Stimulated activated CD8-positive, alpha-beta memory T cell treated with anti-CD3 and anti-CD28 coated beads, Interleukin-15, amount 100 ng/mL, for 1 hour (primary cell): ENCODE results near the gene SASH1.

ENCODE experiments used
- DNase-seq: peaks from one replicate; pipeline ENCODE4 v3.0.0-alpha.2; 2020; ENCODE audit warnings: low read depth

SASH1 gene

DNA sequence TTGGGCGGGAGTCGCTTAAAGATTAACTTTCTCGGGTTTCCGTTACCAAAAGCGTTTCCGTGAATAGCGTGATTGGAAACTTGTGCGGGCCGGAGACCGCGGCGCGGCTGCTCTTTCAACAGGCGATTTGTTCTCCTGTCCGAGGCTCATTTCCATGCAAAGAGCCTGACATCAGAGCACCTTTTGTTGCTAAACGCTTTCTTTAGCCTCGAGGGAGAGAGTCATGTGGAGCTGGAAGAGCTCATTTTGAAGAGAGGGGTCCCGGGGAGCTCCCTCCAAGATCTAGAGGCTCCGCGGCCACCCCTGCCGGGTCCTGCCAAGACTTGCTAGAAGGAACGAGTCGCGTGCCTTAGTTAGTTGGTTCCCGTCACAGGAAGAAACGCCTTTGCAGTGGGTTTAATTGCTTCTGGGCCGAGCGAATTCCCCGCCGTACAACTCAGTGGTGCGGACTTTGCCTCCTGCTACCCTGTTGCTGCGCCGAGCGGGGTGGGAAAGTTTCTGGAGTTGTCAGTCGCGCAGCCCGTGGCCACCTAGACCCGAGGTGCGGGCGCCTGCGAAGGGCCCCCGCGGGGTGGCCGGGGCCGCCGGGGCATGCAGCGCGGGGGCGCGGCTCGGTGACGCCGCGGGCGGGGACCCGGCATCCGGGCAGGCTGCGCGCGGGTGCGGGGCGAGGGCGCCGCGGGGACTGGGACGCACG is at the start of gene SASH1:
Gene SASH1 (plus strand): TSS at position 489 of the 697 bp plus-strand sequence. CDS start 230 bp downstream, outside the sequence.
- DNase-seq: no peak

DNA sequence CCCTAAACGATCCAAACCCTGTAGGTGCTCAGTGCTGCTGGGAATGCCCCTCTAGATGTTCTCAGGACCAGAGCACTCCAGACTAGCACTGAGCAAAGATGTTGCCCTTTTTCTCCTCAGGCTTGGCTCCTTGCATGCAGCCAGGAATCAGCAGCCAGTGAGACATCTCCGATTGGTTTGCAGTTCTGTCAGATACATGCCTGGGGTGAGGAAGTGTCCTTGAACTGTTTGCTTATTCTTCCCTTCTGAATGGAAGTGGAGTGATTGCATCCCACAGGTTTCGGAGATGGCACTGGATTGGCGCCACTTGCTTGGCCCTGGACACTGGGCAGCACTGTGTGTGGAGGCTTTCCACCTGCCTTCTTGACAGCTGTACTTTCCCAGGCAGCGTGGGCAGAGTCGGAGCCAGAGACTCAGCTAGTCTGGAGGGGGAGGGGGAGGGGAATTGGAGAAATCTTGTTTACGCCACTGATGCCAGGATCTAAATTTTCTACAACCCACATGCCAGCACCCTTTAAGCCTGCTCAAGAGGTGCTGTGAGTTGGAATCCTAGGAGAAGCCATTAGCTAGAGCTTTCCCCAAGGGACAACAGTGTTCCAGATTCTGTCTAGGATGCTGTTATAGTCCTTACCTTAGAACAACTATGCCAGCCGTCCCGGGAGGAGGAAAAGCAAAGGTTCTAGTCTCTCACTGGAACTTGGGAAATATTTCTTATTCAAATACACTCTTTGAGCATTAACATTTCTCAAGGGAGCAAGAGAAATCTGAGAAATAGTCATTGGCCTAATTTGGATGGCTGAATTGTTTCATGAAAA is 49.2 kb upstream of the SASH1 start:
- DNase-seq: no peak

- no peak for DNase-seq
These were observed 48.6 kb upstream of the SASH1 start for GRCh38 chr6:148294059-148294458.

DNA sequence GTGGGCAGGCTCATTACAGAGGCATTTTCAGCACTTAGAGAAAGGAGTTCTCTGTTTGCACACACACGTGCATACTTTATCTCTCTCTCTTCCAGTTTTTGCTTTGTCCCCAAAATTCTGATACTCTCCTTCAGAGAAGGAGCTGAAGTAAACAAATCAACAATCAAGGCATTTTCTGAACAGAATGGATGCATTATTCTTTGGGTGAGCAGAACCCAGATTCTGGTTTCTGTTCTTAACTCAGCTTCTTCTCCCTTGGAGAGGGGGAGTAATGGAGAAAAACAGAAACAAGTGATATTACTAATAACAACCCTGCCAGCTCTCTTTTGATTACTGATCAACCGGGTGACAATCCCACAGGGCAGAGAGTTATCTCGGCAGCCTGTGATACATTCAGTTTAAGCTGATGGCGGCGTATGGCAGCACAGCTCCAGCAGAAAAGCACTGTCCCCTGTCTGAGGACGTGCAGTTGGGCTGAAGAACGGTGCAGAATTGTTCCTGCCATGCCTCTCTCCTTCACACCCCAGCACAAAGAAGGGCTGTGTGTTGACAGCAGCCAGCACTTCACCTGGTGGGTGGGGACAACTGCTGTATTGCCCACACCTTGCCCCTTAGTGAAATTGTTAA is 47.3 kb upstream of the SASH1 start:
- no peak for DNase-seq

DNA sequence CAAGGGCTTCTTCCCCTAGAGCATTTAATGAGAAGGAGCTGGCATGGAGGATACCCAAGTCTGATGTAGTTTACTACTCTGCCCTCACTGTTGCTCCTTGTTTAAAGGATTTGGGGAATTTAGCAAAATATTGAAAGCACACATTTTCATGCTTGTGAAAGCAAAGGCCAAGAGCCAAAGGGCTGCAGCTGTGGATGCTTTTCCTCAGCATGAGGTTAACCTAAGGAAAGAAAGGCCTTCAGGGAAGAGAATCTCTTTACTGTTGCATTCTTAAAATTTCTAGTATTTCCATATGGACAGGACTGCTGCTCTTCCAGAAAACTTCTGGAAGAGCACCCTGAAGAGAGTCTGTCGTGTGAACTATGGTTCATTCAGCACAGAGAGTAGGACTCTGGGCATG is 45.9 kb upstream of the SASH1 start:
- DNase-seq: no peak

DNA sequence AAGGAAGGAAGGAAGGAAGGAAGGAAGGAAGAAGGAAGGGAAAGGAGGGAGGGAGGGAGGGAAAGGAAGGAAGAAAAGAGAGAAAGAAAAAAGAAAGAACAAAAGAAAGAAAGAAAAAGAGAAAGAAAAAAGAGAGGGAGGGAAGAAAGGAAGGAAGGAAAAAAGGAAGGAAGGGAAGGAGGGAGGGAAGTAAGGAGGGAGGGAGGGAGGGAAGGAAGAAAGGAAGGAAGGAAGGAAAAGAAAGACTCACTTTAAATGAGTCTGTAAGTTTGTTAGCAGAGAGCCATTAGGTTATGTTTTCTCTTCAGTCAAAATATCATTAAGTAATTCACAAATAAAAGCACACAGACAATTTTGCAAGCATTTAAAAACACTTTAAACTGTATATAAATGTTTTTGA is 44.0 kb upstream of the SASH1 start:
- no peak for DNase-seq

DNA sequence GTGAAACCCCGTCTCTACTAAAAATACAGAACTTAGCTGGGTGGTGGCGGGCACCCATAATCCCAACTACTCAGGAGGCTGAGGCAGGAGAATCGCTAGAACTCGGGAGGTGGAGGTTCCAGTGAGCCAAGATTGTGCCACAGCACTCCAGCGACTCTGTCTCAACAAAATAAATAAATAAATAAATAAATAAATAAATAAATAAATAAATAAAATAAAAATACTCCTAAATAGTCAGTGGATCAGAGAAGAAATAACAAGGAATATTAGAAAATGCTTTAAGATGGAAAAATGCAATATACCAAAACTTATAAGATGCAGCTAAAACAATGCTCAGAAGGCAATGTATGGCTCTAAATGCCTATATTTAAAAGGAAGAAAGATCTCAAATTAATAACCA is 39.0 kb upstream of the SASH1 start:
- DNase-seq: no peak

DNA sequence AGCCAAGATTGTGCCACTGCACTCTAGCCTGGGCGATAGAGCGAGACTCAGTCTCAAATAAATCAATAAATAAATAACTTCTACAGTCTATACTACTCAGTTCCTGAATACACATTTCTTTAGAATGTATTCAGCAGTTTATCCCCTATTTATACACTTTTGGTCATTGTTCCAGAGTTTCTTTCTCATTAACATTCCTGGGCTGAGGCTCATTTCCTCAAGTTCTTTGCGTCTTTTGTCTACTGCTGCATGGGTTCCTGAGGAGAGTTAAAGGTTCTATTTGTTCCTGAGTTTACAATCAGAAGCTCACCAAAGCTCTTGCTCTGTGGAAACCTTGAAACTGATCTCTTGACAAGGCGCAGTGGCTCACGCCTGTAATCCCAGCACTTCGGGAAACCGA is 37.7 kb upstream of the SASH1 start:
- no peak for DNase-seq

GRCh38 chr6:148306286-148306685 is 36.4 kb upstream of the SASH1 start:
- DNase-seq: no peak

- no peak for DNase-seq
These were observed 35.2 kb upstream of the SASH1 start for GRCh38 chr6:148307405-148307804.

GRCh38 chr6:148309301-148309700 is 33.3 kb upstream of the SASH1 start:
- no peak for DNase-seq

DNA sequence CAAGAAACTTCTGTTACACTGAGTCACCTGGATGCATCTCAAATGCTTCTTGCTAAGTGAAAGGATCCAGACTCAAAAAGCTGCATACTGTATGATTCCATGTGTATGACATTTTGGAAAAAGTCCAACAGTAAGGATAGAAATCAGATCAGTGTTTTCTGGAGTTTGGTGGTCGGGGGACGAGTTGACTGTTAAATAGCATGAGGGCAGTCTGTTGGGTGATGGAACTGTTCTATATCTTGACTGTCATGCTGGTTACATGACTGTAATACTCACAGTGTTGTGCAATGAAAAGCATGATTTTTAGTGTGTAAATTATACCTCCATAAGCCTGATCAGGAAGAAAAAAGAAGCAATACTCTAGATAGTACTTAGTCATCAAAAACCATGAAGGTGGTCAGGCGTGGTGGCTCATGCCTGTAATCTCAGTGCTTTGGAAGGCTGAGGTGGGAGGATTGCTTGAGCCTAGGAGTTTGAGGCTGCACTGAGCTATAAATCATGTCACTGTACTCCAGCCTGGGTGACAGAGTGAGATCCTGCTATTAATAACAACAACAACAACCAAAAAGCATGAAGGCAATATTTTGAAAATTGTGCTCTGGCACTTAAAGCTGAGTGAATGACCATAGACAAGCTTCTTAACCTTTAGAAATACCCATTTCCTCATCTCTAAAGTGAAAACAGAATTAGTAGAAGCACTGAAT is 30.5 kb upstream of the SASH1 start:
- DNase-seq: no peak

- DNase-seq: no peak
These were observed 29.1 kb upstream of the SASH1 start for GRCh38 chr6:148313488-148313887.

DNA sequence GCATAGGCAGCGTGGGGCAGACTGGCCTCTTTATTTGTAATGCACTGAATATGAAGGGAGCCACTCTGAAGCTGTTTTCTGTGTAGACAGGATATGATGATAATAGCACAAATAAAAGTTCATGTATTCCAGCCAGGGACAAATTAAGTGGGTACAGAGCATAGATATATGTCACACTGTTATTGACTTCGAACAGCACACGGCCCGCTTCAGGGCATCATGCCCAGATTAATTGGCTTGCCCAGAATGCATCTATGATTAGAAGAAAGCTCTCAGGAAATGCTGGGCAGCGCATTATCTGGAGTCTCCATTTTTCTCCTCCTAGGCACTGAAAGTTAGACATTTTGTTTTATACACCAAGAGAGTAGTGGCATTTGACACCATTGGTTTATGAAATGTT is 26.3 kb upstream of the SASH1 start:
- no peak for DNase-seq

DNA sequence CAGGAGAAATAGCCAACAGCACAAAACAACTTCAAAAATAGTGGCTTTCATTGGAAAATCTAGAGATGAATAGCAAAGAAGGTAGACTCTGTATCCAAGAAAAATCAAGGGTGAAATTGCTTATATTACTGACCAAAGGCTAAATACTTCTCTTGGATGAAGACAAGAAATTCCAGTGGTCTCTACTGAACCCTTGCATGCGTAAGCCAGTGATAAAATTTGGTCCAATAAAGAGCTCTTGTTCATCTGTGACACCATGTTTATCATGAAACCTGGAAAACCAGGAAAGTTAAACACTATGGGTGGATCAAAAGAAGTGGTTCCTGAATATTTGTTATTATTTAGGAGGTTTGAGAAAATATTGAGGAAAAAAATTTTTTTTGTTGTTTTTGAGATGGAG is 25.6 kb upstream of the SASH1 start:
- no peak for DNase-seq

DNA sequence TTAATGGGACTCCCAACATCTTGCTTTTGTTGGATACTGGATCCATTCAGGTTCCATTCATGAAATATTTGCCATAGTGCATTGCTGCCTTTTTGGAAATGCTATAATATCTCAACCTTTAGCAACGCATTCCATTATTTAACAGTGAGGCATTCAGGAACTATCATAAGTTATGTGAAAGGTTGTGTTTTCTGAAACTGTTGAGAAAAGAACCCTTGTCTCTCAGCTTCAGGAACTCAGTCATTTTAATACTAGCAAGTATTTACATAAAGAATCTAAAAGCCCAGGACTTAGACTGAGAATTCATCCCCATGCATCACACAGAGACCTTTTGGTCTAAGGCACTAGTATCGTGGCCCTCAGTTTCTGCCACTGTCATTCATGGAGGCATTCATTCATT is 24.9 kb upstream of the SASH1 start:
- no peak for DNase-seq

- no peak for DNase-seq
These were observed 19.9 kb upstream of the SASH1 start for GRCh38 chr6:148322704-148323103.

DNA sequence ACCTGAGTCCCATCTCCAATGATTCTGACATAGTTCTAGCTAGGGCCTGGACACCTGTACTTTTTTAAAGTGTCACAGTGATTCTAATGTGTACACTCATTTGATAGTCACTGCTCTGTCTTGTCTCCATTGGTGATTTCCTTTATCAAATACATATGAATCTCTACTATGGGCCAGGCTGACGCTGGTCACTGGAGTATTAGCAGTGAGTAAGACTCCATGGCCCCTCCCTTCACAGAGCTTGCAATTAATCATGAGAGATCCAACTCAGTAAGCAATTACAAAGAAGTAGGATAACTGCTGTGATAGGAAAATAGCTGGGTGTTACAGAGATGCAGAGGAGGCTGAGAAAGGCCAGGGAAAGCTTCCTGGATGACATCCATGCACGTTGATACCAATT is 19.3 kb upstream of the SASH1 start:
- no peak for DNase-seq

DNA sequence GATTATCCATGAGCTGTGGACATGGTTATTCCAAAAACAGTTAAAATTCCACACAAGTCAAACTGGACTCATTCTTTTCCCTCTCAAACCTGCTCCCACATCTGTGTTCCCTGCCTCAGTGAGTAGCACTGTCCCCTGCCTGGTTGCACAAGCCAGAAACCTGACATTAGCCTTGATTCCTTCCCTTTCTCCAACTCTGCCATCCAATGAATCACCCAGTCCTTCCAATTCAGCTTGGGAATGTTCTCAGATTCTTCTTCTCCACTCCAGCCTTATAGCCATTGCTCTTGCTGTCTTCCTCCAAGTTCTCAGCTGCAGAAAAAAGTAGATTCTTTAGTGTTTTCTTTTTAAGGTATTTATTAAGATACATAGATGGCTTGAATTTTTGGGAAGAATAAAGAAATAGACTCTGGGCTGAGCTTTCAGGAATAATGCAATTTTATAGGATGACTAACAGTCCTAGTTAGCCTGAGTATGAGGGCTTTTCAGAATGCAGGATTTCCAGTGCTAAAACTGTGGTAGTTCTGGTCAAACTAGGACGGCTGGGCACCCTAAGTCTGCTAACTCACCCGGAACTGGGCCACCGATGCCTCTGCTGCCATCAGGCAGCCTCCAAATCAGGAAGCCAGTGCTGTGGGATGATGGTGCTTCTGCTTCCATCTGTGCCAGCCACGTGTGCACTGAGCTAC is 18.2 kb upstream of the SASH1 start:
- no peak for DNase-seq

- no peak for DNase-seq
These were observed 17.1 kb upstream of the SASH1 start for GRCh38 chr6:148325316-148326068.

GRCh38 chr6:148328876-148329555 is 13.6 kb upstream of the SASH1 start:
- DNase-seq: no peak
